IMR-90 (cell line): Measurements from ENCODE around the gene MRPL10. TPM values are rescaled to one million over a fixed set of nuclear protein-coding genes. Genes with fewer than 3 reads are reported as not detected.

Experiments
- ATAC-seq: fragments of 200-7000 bp; cut with Tn5 transposase; 2 replicates; pipeline ENCODE4 v1.9.1; 2020; ENCODE audit warnings: low read depth, mild to moderate bottlenecking, moderate library complexity
- BruUV-seq: library from RNA; stranded (reverse); fragments of 400-500 nt; replicated peaks from 2 replicates; lab custom pipeline; 2021; lab: Mats Ljungman, UMichigan
- CTCF ChIA-PET: fragments of 300-600 bp; formaldehyde crosslinking; extraction: SDS; loops from one replicate; lab custom pipeline; 2021; ENCODE audit warnings: antibody characterized with exemption; lab: Yijun Ruan, JAX
- POLR2A ChIA-PET: fragments of 300-600 bp; sonication (Branson Sonifier 250); formaldehyde crosslinking; loops from one replicate; lab custom pipeline; 2022; ENCODE audit warnings: antibody characterized with exemption; ENCODE audit not compliant: unreplicated experiment; lab: Charles Lee
- DNase-seq: peaks from one replicate; pipeline ENCODE4 v3.0.0; 2013
- H2AFZ ChIP-seq: replicated peaks from 2 replicates; pipeline ENCODE3; 2013; ENCODE audit warnings: low read length, mild to moderate bottlenecking; ENCODE audit not compliant: poor library complexity
- H2AK5ac ChIP-seq: 2 replicates; pipeline ENCODE4 v1.6.1; 2013; ENCODE audit warnings: low read depth, low read length, inconsistent platforms
- H2AK9ac ChIP-seq: replicated peaks from 2 replicates; pipeline ENCODE3; 2013; ENCODE audit warnings: mild to moderate bottlenecking, low read depth, low read length, moderate library complexity; ENCODE audit not compliant: poor library complexity
- H2BK120ac ChIP-seq: 2 replicates; pipeline ENCODE4 v1.6.1; 2013; ENCODE audit warnings: low read depth, low read length, inconsistent platforms
- H2BK15ac ChIP-seq: 3 replicates; pipeline ENCODE4 v1.6.1; 2013; ENCODE audit warnings: low read depth, low read length, inconsistent platforms
- H2BK20ac ChIP-seq: 2 replicates; pipeline ENCODE4 v1.6.1; 2013; ENCODE audit warnings: low read depth, mild to moderate bottlenecking, inconsistent platforms, low read length, moderate library complexity
- H2BK5ac ChIP-seq: 2 replicates; pipeline ENCODE4 v1.6.1; 2013; ENCODE audit warnings: mild to moderate bottlenecking, low read depth, low read length, inconsistent platforms; ENCODE audit not compliant: poor library complexity, severe bottlenecking
- H3K14ac ChIP-seq: replicated peaks from 2 replicates; pipeline ENCODE4 v1.6.1; 2013; ENCODE audit warnings: low read depth, low read length, inconsistent platforms
- H3K18ac ChIP-seq: 2 replicates; pipeline ENCODE4 v1.6.1; 2013; ENCODE audit warnings: low read depth, low read length, control low read depth
- H3K23ac ChIP-seq: 2 replicates; pipeline ENCODE4 v1.6.1; 2013; ENCODE audit warnings: low read depth, low read length, inconsistent platforms
- H3K27ac ChIP-seq: 2 replicates; pipeline ENCODE4 v1.5.1; 2013; ENCODE audit warnings: mild to moderate bottlenecking, control low read depth, low read length; ENCODE audit not compliant: insufficient read depth
- H3K27me3 ChIP-seq: 2 replicates; pipeline ENCODE4 v1.6.1; 2013; ENCODE audit warnings: low read length; ENCODE audit not compliant: control insufficient read depth, insufficient read depth
- H3K36me3 ChIP-seq: 2 replicates; pipeline ENCODE4 v1.6.1; 2013; ENCODE audit warnings: low read length, mixed read lengths; ENCODE audit not compliant: control insufficient read depth, insufficient read depth
- H3K4ac ChIP-seq: 2 replicates; pipeline ENCODE4 v1.6.1; 2013; ENCODE audit warnings: low read depth, low read length, inconsistent platforms
- H3K4me1 ChIP-seq: 2 replicates; pipeline ENCODE4 v1.6.1; 2013; ENCODE audit warnings: low read length, mixed read lengths; ENCODE audit not compliant: control insufficient read depth, insufficient read depth
- H3K4me2 ChIP-seq: 2 replicates; pipeline ENCODE4 v1.6.1; 2013; ENCODE audit warnings: low read depth, mild to moderate bottlenecking, control low read depth, low read length, moderate library complexity
- H3K4me3 ChIP-seq: 2 replicates; pipeline ENCODE4 v1.5.1; 2013; ENCODE audit warnings: low read depth, mild to moderate bottlenecking, control low read depth, low read length, moderate library complexity; ENCODE audit not compliant: insufficient read depth
- H3K56ac ChIP-seq: 2 replicates; pipeline ENCODE4 v1.6.1; 2013; ENCODE audit warnings: low read length, inconsistent platforms; ENCODE audit not compliant: insufficient read depth; ENCODE audit errors: extremely low read depth
- H3K79me1 ChIP-seq, 2 experiments: 2 replicates each; pipeline ENCODE4 v1.6.1; 2013; ENCODE audit warnings: low read length in 2 of 2, inconsistent platforms in 1 of 2, low read depth in 1 of 2
- H3K9ac ChIP-seq: 2 replicates; pipeline ENCODE4 v1.6.1; 2013; ENCODE audit warnings: low read depth, low read length, control low read depth
- H3K9me1 ChIP-seq: 2 replicates; pipeline ENCODE4 v1.6.1; 2013; ENCODE audit warnings: low read length, inconsistent platforms; ENCODE audit not compliant: insufficient read depth
- H3K9me3 ChIP-seq: 2 replicates; pipeline ENCODE4 v1.6.1; 2013; ENCODE audit warnings: low read length; ENCODE audit not compliant: control insufficient read depth, insufficient read depth
- H4K20me1 ChIP-seq: 2 replicates; pipeline ENCODE4 v1.6.1; 2013; ENCODE audit warnings: low read length, inconsistent platforms; ENCODE audit not compliant: insufficient read depth
- H4K5ac ChIP-seq: 2 replicates; pipeline ENCODE4 v1.6.1; 2013; ENCODE audit warnings: mild to moderate bottlenecking, low read depth, low read length, control low read depth
- H4K8ac ChIP-seq, 2 experiments: 2 replicates each; pipeline ENCODE4 v1.6.1; 2013; ENCODE audit warnings: low read depth in 2 of 2, low read length in 2 of 2, control low read depth in 1 of 2, inconsistent platforms in 1 of 2
- H4K91ac ChIP-seq: 2 replicates; pipeline ENCODE4 v1.6.1; 2013; ENCODE audit warnings: low read depth, low read length, inconsistent platforms; ENCODE audit not compliant: insufficient read depth
- BHLHE40 ChIP-seq: fragments of 150-350 bp; IDR thresholded peaks from 2 replicates; pipeline ENCODE4 v1.6.1; 2016; ENCODE audit warnings: mild to moderate bottlenecking, low read depth, low read length
- MAZ ChIP-seq: IDR thresholded peaks from 2 replicates; pipeline ENCODE4 v1.6.1; 2012; ENCODE audit warnings: low read depth, mild to moderate bottlenecking, low read length, improper control_type of control experiment, moderate library complexity, borderline replicate concordance
- MXI1 ChIP-seq: IDR thresholded peaks from 2 replicates; pipeline ENCODE4 v1.6.1; 2012; ENCODE audit warnings: low read depth, mild to moderate bottlenecking, low read length, moderate library complexity, borderline replicate concordance
- NFE2L2 ChIP-seq: fragments of 150-350 bp; IDR thresholded peaks from 2 replicates; pipeline ENCODE4 v1.6.1; 2016; ENCODE audit warnings: low read depth, mild to moderate bottlenecking, low read length
- RAD21 ChIP-seq: IDR thresholded peaks from 2 replicates; pipeline ENCODE4 v1.6.1; 2012; ENCODE audit warnings: low read length, improper control_type of control experiment
- RCOR1 ChIP-seq: IDR thresholded peaks from 2 replicates; pipeline ENCODE4 v1.6.1; 2012; ENCODE audit warnings: mild to moderate bottlenecking, low read length, improper control_type of control experiment; ENCODE audit not compliant: insufficient replicate concordance
- RFX5 ChIP-seq: IDR thresholded peaks from 2 replicates; pipeline ENCODE4 v1.8.0; 2012; ENCODE audit warnings: low read depth, mild to moderate bottlenecking, low read length, moderate library complexity
- WGBS, 2 experiments: methylation state at CpG; one replicate each; pipeline versions ENCODE4 v1.1.5 to v1.1.7; 2013; ENCODE audit warnings: missing lambda C conversion rate in 2 of 2; ENCODE audit not compliant: insufficient read length in 1 of 2; ENCODE audit errors: extremely low coverage in 2 of 2; 5-methylcytosine and 5-hydroxymethylcytosine counted together
- dilution Hi-C: fragments of 300-500 bp; cut with HindIII; formaldehyde crosslinking; loops from one replicate; pipeline ENCODE4 v1.14.3; 2018; ENCODE audit warnings: low sequenced_read_pairs; ENCODE audit not compliant: unreplicated experiment
- in situ Hi-C: fragments of 300-500 bp; cut with MboI; formaldehyde crosslinking; loops from 3 replicates; pipeline ENCODE4 v1.14.3; 2019; ENCODE audit warnings: low sequenced_read_pairs, inconsistent platforms, mixed read lengths
- intact Hi-C: fragments of 100-400 bp; cut with micrococcal nuclease; formaldehyde crosslinking; loops from 2 replicates; pipeline ENCODE4 v1.10.0; 2022
- polyA plus RNA-seq, 3 experiments: library from polyadenylated mRNA; depleted of rRNA; stranded (reverse); fragments of >200 nt; gene quantifications; 2 replicates each; pipeline ENCODE4 v1.2.3, GENCODE V29; 2012; ENCODE audit warnings: low replicate concordance in 1 of 3
- total RNA-seq: library from RNA; depleted of rRNA; stranded (reverse); fragments of >200 nt; gene quantifications from 2 replicates; pipeline ENCODE4 v1.2.3, GENCODE V29; 2012
- TF ChIP-seq, protein P1 (sequence below): fragments of 150-350 bp; IDR thresholded peaks from 2 replicates; pipeline ENCODE4 v1.6.1; 2017; ENCODE audit warnings: mild to moderate bottlenecking, antibody characterized with exemption, low read length, low read depth
- TF ChIP-seq, protein P2 (sequence below): conservative IDR thresholded peaks from 2 replicates; pipeline ENCODE4 v1.5.1; 2012; ENCODE audit warnings: mild to moderate bottlenecking, low read depth, low read length, improper control_type of control experiment
- TF ChIP-seq, protein P3 (sequence below): fragments of 150-350 bp; IDR thresholded peaks from 2 replicates; pipeline ENCODE4 v1.6.1; 2016; ENCODE audit warnings: low read depth, mild to moderate bottlenecking, low read length, moderate library complexity, borderline replicate concordance

Gene MRPL10
- total and polyA plus RNA-seq, 2 of the 4 experiments (the other 2 are of a cell fraction): 32.3 to 61.8 TPM

DNA sequence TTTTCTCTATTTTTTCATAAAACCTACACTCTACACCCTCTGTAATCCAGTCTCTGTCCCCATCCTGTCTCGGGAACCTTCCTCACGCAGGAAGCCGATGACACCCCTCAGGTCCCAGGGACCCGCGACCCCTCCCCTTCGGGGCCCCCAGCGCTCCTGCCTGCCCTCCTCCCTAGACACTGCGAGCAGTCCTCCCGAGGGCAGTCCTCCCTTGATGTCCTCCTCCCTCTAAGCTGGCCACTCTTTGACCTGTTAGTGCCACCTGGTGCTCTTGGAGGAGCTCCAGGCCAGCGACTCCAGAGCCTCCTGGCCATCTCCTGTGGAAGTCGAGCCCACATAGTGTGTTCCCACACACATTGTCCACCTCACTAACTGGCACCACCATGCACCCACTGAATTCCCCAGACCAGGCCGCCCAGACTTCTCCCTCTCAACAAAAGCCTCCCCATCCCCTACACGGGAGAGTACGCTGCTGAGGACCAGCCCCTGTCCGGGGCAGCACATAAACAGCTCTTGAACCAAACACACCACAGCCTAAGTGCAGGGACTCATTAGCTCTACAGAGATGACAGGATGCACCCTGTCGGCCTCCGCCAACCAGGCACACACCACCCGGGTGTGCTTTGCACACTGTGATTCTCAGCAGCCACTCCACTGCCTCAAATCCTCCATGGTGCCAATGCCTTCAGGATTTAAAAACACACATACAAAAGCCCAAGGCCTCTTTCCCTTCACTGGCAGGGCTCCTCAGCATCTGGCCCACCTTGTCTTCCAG is 19.0 kb downstream of the MRPL10 start (continued):
- TF ChIP-seq, protein P1, sequence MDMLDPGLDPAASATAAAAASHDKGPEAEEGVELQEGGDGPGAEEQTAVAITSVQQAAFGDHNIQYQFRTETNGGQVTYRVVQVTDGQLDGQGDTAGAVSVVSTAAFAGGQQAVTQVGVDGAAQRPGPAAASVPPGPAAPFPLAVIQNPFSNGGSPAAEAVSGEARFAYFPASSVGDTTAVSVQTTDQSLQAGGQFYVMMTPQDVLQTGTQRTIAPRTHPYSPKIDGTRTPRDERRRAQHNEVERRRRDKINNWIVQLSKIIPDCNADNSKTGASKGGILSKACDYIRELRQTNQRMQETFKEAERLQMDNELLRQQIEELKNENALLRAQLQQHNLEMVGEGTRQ: no peak

DNA sequence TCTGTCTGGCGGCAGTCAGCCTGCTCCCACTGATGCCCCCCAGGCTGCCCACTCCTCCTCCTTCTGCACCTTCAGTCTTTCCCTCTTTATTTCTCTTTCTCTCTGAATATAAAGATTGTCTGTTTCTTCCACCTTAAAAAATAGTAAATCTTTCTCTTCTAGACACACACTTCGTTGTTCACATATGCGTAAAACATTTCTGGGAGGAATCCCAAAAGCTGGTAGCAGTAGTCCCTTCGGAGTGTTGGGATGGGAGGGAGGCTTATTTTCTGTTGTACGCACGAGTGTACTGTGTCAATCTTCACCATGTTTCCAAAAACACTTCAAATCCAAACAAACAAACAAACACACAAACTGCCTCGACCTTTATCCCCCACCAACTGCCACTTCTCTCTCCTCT is 19.6 kb downstream of the MRPL10 start:
- Histone ChIP-seq H2BK120ac (no peak overlapping the region), H3K27me3 (no peaks in the 10 kb centered on the region; the same call in 1 of the 2 replicates), H4K20me1 (peaks cover 37% of the 10 kb centered on the region), H3K4me2 (no peak overlapping the region), H4K91ac (no peak overlapping the region), H3K18ac (no peak overlapping the region), H3K9me1 (0 out of 2 replicates have a peak, but pooled peaks cover 2% of the 10 kb centered on the region), H2BK5ac (no peak overlapping the region), H4K8ac (no peak overlapping the region), H3K9ac (no peak overlapping the region), H4K5ac (no peak overlapping the region), H2AFZ (no peak overlapping the region), H3K36me3 (peaks cover 68% of the 10 kb centered on the region), H3K4me3 (no peak overlapping the region), H2BK20ac (no peak overlapping the region), H3K79me1 (no peaks in the 10 kb centered on the region), H2BK15ac (no peak overlapping the region), H3K9me3 (no peaks in the 10 kb centered on the region), H2AK5ac (no peak overlapping the region), H2AK9ac (no peak overlapping the region), H3K4ac (no peak overlapping the region), H3K27ac (no peak overlapping the region), H3K4me1 (peaks cover 3% of the 10 kb centered on the region; the same call in 1 of the 2 replicates), H3K14ac (no peak overlapping the region), H3K56ac (no peak overlapping the region), H3K23ac (no peak overlapping the region)
- no peak for DNase-seq
- dilution Hi-C loops (no loop called here), intact Hi-C loops (no loop called here), in situ Hi-C loops (no loop called here)
- ATAC-seq: no peak
- BruUV-seq: no TSS peak
- POLR2A ChIA-PET: no interaction called here
- 67% methylated on average over 1 of the region's 7 CpGs; no CpG with 5 or more reads in 1 of the 2 experiments for WGBS, 2 experiments
- CTCF ChIA-PET: no interaction called here
- TF ChIP-seq RCOR1: no peak
- TF ChIP-seq MXI1: no peak
- no peak for TF ChIP-seq RAD21
- TF ChIP-seq MAZ: no peak
- TF ChIP-seq NFE2L2: no peak
- TF ChIP-seq, protein P1: no peak
- no peak for TF ChIP-seq BHLHE40
- TF ChIP-seq, protein P2, sequence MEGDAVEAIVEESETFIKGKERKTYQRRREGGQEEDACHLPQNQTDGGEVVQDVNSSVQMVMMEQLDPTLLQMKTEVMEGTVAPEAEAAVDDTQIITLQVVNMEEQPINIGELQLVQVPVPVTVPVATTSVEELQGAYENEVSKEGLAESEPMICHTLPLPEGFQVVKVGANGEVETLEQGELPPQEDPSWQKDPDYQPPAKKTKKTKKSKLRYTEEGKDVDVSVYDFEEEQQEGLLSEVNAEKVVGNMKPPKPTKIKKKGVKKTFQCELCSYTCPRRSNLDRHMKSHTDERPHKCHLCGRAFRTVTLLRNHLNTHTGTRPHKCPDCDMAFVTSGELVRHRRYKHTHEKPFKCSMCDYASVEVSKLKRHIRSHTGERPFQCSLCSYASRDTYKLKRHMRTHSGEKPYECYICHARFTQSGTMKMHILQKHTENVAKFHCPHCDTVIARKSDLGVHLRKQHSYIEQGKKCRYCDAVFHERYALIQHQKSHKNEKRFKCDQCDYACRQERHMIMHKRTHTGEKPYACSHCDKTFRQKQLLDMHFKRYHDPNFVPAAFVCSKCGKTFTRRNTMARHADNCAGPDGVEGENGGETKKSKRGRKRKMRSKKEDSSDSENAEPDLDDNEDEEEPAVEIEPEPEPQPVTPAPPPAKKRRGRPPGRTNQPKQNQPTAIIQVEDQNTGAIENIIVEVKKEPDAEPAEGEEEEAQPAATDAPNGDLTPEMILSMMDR: no peak
- no peak for TF ChIP-seq RFX5
- TF ChIP-seq, protein P3, sequence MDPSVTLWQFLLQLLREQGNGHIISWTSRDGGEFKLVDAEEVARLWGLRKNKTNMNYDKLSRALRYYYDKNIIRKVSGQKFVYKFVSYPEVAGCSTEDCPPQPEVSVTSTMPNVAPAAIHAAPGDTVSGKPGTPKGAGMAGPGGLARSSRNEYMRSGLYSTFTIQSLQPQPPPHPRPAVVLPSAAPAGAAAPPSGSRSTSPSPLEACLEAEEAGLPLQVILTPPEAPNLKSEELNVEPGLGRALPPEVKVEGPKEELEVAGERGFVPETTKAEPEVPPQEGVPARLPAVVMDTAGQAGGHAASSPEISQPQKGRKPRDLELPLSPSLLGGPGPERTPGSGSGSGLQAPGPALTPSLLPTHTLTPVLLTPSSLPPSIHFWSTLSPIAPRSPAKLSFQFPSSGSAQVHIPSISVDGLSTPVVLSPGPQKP: no peak
